Activated CD4-positive, alpha-beta T cell treated with anti-CD3 and anti-CD28 coated beads, Interleukin-2, amount 10 ng/mL, durations not matched to agents 24 days and 14 days (primary cell): Measurements from ENCODE around the gene SENP7. TPM values are rescaled to one million over a fixed set of nuclear protein-coding genes. Genes with fewer than 3 reads are reported as not detected.
"Not testable (repeated sequence)": the region's sequence is repeated elsewhere in the genome, so short reads cannot be mapped to it uniquely, and the experiment has no call there.

ENCODE experiments used
- DNase-seq: peaks from one replicate; pipeline ENCODE4 v3.0.0; 2022
- H3K27ac Mint-ChIP-seq: one replicate; pipeline ENCODE4 v1.8.0; 2022; ENCODE audit warnings: mild to moderate bottlenecking, mixed read lengths
- H3K27me3 Mint-ChIP-seq: one replicate; pipeline ENCODE4 v1.8.0; 2022; ENCODE audit warnings: mixed read lengths
- H3K36me3 Mint-ChIP-seq: one replicate; pipeline ENCODE4 v1.8.0; 2022; ENCODE audit warnings: low read depth, mild to moderate bottlenecking, mixed read lengths
- H3K4me1 Mint-ChIP-seq: one replicate; pipeline ENCODE4 v1.8.0; 2021; ENCODE audit warnings: mixed read lengths
- H3K4me3 Mint-ChIP-seq: one replicate; pipeline ENCODE4 v1.8.0; 2022; ENCODE audit warnings: mild to moderate bottlenecking, moderate library complexity, mixed read lengths
- H3K9me3 Mint-ChIP-seq: one replicate; pipeline ENCODE4 v1.8.0; 2021; ENCODE audit warnings: mixed read lengths
- intact Hi-C: fragments of 100-400 bp; cut with micrococcal nuclease; formaldehyde crosslinking; loops from one replicate; pipeline ENCODE4 v1.15.1; 2023
- total RNA-seq: library from RNA; stranded (reverse); gene quantifications from 2 replicates; pipeline ENCODE4 v1.2.3, GENCODE V29; 2022

SENP7 gene
- total RNA-seq, 1 donor from 2014 or later: 9.5 TPM

GRCh38 chr3:101509811-101510210 is 3.2 kb downstream of the SENP7 start:
- H3K4me3 Mint-ChIP-seq: no peak overlapping the region
- H3K4me1 Mint-ChIP-seq: peaks cover 33% of the 10 kb centered on the region
- intact Hi-C loops: loop anchor here (5.0 kb wide), 1 partner anchor 798 kb away; no protein-coding TSS in a partner anchor

GRCh38 chr3:101509281-101509680 is 3.7 kb downstream of the SENP7 start:
- Mint-ChIP-seq H3K4me1 (peaks cover 33% of the 10 kb centered on the region), H3K4me3 (no peak overlapping the region), H3K36me3 (peaks cover 22% of the 10 kb centered on the region), H3K27ac (no peak overlapping the region), H3K9me3 (peaks cover 3% of the 10 kb centered on the region), H3K27me3 (peaks cover 3% of the 10 kb centered on the region)
- no peak for DNase-seq
- intact Hi-C loops: no loop called here

More at GRCh38 chr3:101509811-101510210, 3.2 kb downstream of the SENP7 start:
- peaks cover 3% of the 10 kb centered on the region for H3K27me3 Mint-ChIP-seq
- no peak overlapping the region for H3K27ac Mint-ChIP-seq
- no peak for DNase-seq
- peaks cover 22% of the 10 kb centered on the region for H3K36me3 Mint-ChIP-seq
- H3K9me3 Mint-ChIP-seq: peaks cover 3% of the 10 kb centered on the region

- no peaks in the 10 kb centered on the region for H3K27me3 Mint-ChIP-seq
- DNase-seq: no peak
- intact Hi-C loops: no loop called here
- H3K4me1 Mint-ChIP-seq: peaks cover 8% of the 10 kb centered on the region
- peaks cover 30% of the 10 kb centered on the region for H3K36me3 Mint-ChIP-seq
- H3K9me3 Mint-ChIP-seq: peaks cover 3% of the 10 kb centered on the region
- H3K4me3 Mint-ChIP-seq: no peak overlapping the region
- H3K27ac Mint-ChIP-seq: no peak overlapping the region
Measured at GRCh38 chr3:101501783-101502182, 11.2 kb downstream of the SENP7 start.

GRCh38 chr3:101500208-101500607 is 12.8 kb downstream of the SENP7 start:
- peaks cover 32% of the 10 kb centered on the region for H3K36me3 Mint-ChIP-seq
- intact Hi-C loops: no loop called here
- peaks cover 11% of the 10 kb centered on the region for H3K4me1 Mint-ChIP-seq
- H3K27ac Mint-ChIP-seq: no peak overlapping the region
- peaks cover 3% of the 10 kb centered on the region for H3K9me3 Mint-ChIP-seq
- H3K4me3 Mint-ChIP-seq: no peak overlapping the region
- no peaks in the 10 kb centered on the region for H3K27me3 Mint-ChIP-seq
- no peak for DNase-seq

GRCh38 chr3:101497803-101498202 is 15.2 kb downstream of the SENP7 start:
- DNase-seq: no peak
- peaks cover 7% of the 10 kb centered on the region for H3K9me3 Mint-ChIP-seq
- no peaks in the 10 kb centered on the region for H3K27me3 Mint-ChIP-seq
- intact Hi-C loops: no loop called here
- peaks cover 11% of the 10 kb centered on the region for H3K4me1 Mint-ChIP-seq
- H3K27ac Mint-ChIP-seq: no peak overlapping the region
- no peak overlapping the region for H3K4me3 Mint-ChIP-seq
- peaks cover 38% of the 10 kb centered on the region for H3K36me3 Mint-ChIP-seq

GRCh38 chr3:101495552-101495951 is 17.5 kb downstream of the SENP7 start:
- Mint-ChIP-seq H3K27me3 (no peaks in the 10 kb centered on the region), H3K9me3 (peaks cover 5% of the 10 kb centered on the region), H3K4me1 (peaks cover 6% of the 10 kb centered on the region), H3K36me3 (peaks cover 37% of the 10 kb centered on the region), H3K27ac (no peak overlapping the region), H3K4me3 (no peak overlapping the region)
- intact Hi-C loops: no loop called here
- DNase-seq: no peak

- Mint-ChIP-seq H3K4me3 (no peak overlapping the region), H3K27me3 (no peaks in the 10 kb centered on the region), H3K4me1 (peaks cover 4% of the 10 kb centered on the region), H3K27ac (peak overlapping the region; percentile 19), H3K9me3 (peaks cover 12% of the 10 kb centered on the region), H3K36me3 (peaks cover 61% of the 10 kb centered on the region)
- no peak for DNase-seq
- intact Hi-C loops: no loop called here
Measured at GRCh38 chr3:101484805-101485620, 28.0 kb downstream of the SENP7 start.

- Mint-ChIP-seq H3K4me3 (no peak overlapping the region), H3K27ac (no peak overlapping the region), H3K36me3 (peaks cover 64% of the 10 kb centered on the region)
Measured at GRCh38 chr3:101478980-101479379, 34.0 kb downstream of the SENP7 start.

GRCh38 chr3:101474841-101475552 is 38.0 kb downstream of the SENP7 start:
- H3K4me1 Mint-ChIP-seq, H3K27me3 Mint-ChIP-seq, H3K27ac Mint-ChIP-seq, intact Hi-C loops, H3K4me3 Mint-ChIP-seq, DNase-seq, H3K9me3 Mint-ChIP-seq: not testable (repeated sequence)
- H3K36me3 Mint-ChIP-seq: peaks cover 67% of the 10 kb centered on the region

More at GRCh38 chr3:101478980-101479379, 34.0 kb downstream of the SENP7 start:
- H3K9me3 Mint-ChIP-seq: peaks cover under 1% of the 10 kb centered on the region
- DNase-seq: no peak
- intact Hi-C loops: no loop called here
- H3K4me1 Mint-ChIP-seq: peaks cover 9% of the 10 kb centered on the region
- no peaks in the 10 kb centered on the region for H3K27me3 Mint-ChIP-seq

- H3K4me1 Mint-ChIP-seq: peaks cover 12% of the 10 kb centered on the region
- intact Hi-C loops: not testable (repeated sequence)
- H3K36me3 Mint-ChIP-seq: peaks cover 34% of the 10 kb centered on the region
Measured at GRCh38 chr3:101468676-101469075, 44.3 kb downstream of the SENP7 start.

GRCh38 chr3:101467310-101467663 is 45.7 kb downstream of the SENP7 start:
- peak overlapping the region; percentile 54 for H3K4me3 Mint-ChIP-seq
- H3K9me3 Mint-ChIP-seq, H3K27me3 Mint-ChIP-seq, DNase-seq, intact Hi-C loops: not testable (repeated sequence)
- peak overlapping the region; percentile 59 for H3K27ac Mint-ChIP-seq
- peaks cover 29% of the 10 kb centered on the region for H3K36me3 Mint-ChIP-seq
- peaks cover 12% of the 10 kb centered on the region for H3K4me1 Mint-ChIP-seq

More at GRCh38 chr3:101468676-101469075, 44.3 kb downstream of the SENP7 start:
- not testable (repeated sequence) for H3K9me3 Mint-ChIP-seq, DNase-seq, H3K27me3 Mint-ChIP-seq, H3K4me3 Mint-ChIP-seq, H3K27ac Mint-ChIP-seq

GRCh38 chr3:101466465-101467309 is 46.3 kb downstream of the SENP7 start:
- H3K27me3 Mint-ChIP-seq: no peaks in the 10 kb centered on the region
- peak; percentile 80 for DNase-seq
- peak overlapping the region; percentile 59 for H3K27ac Mint-ChIP-seq
- H3K4me1 Mint-ChIP-seq: peaks cover 12% of the 10 kb centered on the region
- H3K36me3 Mint-ChIP-seq: peaks cover 30% of the 10 kb centered on the region
- H3K4me3 Mint-ChIP-seq: peak overlapping the region; percentile 54
- intact Hi-C loops: no loop called here
- peaks cover 7% of the 10 kb centered on the region for H3K9me3 Mint-ChIP-seq

GRCh38 chr3:101464235-101464634 is 48.8 kb downstream of the SENP7 start:
- Mint-ChIP-seq H3K4me1 (peaks cover 14% of the 10 kb centered on the region), H3K27me3 (no peaks in the 10 kb centered on the region), H3K27ac (no peak overlapping the region), H3K4me3 (no peak overlapping the region), H3K36me3 (peaks cover 35% of the 10 kb centered on the region), H3K9me3 (peaks cover 5% of the 10 kb centered on the region)
- intact Hi-C loops: no loop called here
- no peak for DNase-seq
